Kidney epithelial cell (primary cell): ENCODE data around the gene PLA2G4F. TPM values are rescaled to one million over a fixed set of nuclear protein-coding genes. Genes with fewer than 3 reads are reported as not detected.
"Not testable (repeated sequence)": the region's sequence is repeated elsewhere in the genome, so short reads cannot be mapped to it uniquely, and the experiment has no call there.

Experiments used
- DNase-seq: peaks from one replicate; pipeline ENCODE4 v3.0.0-alpha.2; 2010; ENCODE audit warnings: low read depth
- H3K27me3 ChIP-seq: 2 replicates; pipeline ENCODE4 v1.6.0; 2011; ENCODE audit warnings: low read length; ENCODE audit not compliant: control insufficient read depth, insufficient read depth
- H3K36me3 ChIP-seq: 2 replicates; pipeline ENCODE4 v1.5.1; 2011; ENCODE audit warnings: low read length; ENCODE audit not compliant: control insufficient read depth, insufficient read depth
- H3K4me3 ChIP-seq: 2 replicates; pipeline ENCODE4 v1.5.1; 2011; ENCODE audit warnings: low read depth, mild to moderate bottlenecking, control low read depth, low read length
- total RNA-seq: library from RNA; depleted of rRNA; stranded (reverse); fragments of >200 nt; gene quantifications from 2 replicates; pipeline ENCODE4 v1.2.3, GENCODE V29; 2015
- TF ChIP-seq, protein P1 (sequence below): IDR thresholded peaks from 2 replicates; pipeline ENCODE4 v1.5.1; 2011; ENCODE audit warnings: mild to moderate bottlenecking, moderate library complexity, low read length, control low read depth, inconsistent platforms; ENCODE audit not compliant: insufficient read depth, poor library complexity, severe bottlenecking

Gene PLA2G4F
- total RNA-seq, 1 donor from 2014 or later: 0.84 TPM

DNA sequence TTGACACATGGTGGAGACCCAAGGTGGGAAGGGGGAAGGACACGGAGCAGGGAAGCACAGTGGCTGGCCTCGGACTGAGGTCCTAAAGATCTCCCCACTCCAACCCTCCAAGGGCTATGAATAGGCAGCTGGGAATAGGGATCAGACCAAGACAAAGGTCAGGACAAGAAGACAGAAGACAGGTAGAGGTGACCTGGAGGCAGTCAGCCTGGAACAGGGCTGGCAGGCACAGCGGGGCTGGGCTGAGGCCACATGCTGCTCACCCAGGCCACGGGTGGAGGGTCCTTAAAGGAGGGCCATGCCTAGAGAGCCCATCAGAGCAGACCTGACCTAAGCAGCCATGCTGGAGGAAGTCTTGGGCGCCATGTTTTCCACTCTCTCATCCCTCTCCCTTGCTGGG lies 59.4 kb downstream of the PLA2G4F start:
- H3K27me3 ChIP-seq: no peaks in the 10 kb centered on the region
- H3K4me3 ChIP-seq: no peak overlapping the region
- no peaks in the 10 kb centered on the region for H3K36me3 ChIP-seq
- TF ChIP-seq, protein P1, sequence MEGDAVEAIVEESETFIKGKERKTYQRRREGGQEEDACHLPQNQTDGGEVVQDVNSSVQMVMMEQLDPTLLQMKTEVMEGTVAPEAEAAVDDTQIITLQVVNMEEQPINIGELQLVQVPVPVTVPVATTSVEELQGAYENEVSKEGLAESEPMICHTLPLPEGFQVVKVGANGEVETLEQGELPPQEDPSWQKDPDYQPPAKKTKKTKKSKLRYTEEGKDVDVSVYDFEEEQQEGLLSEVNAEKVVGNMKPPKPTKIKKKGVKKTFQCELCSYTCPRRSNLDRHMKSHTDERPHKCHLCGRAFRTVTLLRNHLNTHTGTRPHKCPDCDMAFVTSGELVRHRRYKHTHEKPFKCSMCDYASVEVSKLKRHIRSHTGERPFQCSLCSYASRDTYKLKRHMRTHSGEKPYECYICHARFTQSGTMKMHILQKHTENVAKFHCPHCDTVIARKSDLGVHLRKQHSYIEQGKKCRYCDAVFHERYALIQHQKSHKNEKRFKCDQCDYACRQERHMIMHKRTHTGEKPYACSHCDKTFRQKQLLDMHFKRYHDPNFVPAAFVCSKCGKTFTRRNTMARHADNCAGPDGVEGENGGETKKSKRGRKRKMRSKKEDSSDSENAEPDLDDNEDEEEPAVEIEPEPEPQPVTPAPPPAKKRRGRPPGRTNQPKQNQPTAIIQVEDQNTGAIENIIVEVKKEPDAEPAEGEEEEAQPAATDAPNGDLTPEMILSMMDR: no peak
- DNase-seq: no peak

DNA sequence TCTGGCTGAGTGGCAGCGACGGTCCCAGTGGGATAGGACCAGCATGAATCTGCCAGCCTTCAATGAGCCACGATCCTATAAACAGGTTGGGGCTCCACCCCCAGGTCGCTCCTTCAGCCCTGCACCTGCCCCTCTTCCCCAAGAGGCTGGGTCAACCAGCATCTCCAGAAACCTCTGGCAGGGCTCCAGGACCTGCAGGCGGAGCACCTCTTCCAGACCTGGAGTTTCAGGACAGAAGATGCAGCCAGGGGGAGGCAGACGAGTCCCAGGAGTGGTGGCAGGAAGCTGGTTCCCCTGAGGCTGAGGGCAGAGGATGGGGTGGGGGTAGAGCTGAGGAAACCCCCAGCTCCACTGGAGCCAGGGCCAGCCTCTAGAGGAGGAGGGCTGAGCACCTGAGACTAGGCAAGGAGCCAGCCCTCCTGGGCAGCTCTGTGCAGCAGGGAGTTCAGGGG lies 61.9 kb downstream of the PLA2G4F start, which contains the start of gene PLA2G4D:
Gene PLA2G4D, minus strand, starts transcription at position 51 of the 452 bp plus-strand sequence. CDS start 103 bp downstream, outside the sequence.
- Histone ChIP-seq H3K4me3 (no peak within 1 kb of the TSS), H3K36me3 (no peaks in the 10 kb centered on the region), H3K27me3 (peaks cover 3% of the 10 kb centered on the region)
- TF ChIP-seq, protein P1: no peak
- DNase-seq: no peak

DNA sequence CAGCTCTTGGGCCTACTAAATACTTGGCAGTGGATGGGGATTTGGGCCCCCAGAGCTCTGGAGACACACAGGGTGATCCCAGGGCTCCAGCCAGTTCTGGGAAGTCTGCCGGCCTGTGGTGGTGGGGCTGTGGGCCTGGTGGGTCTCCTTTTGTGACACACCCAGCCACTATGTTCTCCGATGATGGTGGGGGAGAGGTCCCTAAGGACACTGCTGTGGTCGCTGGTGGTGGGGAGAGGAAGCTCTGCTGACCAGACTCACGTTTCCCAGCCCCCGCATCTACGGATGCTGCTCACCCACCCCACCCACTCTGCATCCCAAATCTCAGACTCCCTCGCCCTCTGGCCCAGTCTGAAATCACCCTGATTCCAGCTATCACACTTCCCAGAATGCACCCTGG lies 62.5 kb downstream of the PLA2G4F start:
- peaks cover 4% of the 10 kb centered on the region for H3K27me3 ChIP-seq
- H3K4me3 ChIP-seq: no peak overlapping the region
- TF ChIP-seq, protein P1: no peak
- no peaks in the 10 kb centered on the region for H3K36me3 ChIP-seq
- DNase-seq: no peak

DNA sequence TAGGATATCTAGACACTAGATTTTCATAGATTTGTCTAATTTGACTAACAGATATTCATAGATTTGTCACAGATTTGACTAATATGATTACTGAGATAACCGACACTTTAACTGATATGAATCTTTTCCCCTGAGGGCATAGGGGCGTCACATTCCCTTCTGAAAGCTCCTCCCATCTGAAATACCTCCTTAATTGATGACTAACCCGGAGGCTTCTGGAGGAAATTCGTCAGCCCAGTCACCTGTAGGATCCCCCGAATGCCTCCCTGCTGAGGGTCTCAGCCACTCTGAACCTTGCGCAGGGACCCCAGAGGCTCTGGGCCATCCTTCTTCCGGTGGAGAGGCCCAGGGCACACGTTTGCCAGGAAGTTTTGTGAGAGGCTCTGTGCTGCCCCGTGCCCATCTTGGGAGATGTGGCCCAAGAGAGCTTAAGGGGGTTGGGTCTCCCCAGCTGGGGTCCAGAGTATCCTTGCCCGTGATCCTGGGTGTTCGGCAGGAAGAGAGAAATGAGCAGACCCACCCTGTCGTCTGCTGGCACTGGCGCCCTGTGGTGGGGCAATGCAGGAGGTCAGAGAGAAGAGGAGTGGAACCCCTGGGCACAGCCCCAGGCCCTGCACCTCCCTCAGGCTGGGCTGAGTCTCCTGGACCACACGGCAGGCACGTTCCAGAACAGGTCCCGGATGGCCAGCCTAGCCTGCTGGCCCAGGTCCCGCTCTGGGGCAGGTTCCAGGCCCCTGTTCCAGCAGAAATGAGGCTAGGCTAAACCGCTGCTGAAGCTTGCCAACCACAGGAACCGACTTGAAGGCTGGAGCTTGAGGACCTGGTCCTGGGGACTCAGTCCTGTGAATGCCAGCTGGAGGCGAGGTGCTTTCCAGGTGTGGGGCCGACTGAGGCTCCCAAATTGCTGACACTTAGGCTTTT lies 63.8 kb downstream of the PLA2G4F start:
- Histone ChIP-seq H3K4me3 (no peak overlapping the region), H3K27me3 (peaks cover 6% of the 10 kb centered on the region), H3K36me3 (no peaks in the 10 kb centered on the region)
- TF ChIP-seq, protein P1: no peak
- DNase-seq: no peak

DNA sequence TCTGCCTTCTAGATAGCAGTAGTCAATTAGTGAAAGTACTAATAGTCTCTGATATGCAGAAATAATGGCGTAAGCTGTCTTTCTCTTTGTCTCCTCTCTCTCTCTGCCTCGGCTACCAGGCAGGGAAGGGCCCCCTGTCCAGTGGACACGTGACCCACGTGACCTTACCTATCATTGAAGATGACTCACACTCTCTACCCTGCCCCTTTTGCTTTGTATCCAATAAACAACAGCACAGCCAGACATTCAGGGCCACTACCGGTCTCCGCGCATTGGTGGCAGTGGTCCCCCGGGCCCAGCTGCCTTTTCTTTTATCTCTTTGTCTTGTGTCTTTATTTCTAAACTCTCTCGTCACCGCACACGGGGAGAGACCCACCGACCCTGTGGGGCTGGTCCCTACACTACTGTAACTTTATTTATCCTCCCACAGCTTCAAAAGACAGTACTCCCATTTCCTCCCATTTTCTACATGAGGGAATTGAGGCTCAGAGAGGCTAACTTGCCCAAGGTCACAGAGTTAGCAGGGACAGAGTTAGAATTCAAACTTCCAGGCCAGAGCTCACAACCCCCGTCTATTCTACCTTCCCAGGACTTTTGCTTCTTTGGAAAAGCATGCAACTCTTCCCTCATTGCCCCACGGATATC lies 64.6 kb downstream of the PLA2G4F start:
- not testable (repeated sequence) for DNase-seq, H3K36me3 ChIP-seq, H3K27me3 ChIP-seq, H3K4me3 ChIP-seq

DNA sequence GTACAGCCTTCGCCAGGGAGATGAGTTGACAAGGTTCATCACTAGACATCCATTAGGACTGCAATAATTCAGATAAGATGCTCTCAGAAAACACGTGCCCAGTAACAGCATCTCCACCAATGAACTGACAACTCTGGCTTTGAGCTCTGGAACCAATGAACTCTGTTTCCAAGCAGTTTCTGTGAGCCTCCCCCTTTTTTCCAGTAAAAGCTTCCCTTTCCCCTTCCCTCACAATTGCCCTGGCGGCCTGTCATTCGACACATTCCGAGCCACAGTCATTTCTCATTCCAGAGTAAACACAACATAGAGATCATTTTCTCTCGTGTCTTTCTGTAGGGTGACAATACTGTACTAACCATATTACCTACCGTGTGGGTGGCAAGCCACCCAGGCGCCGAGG lies 65.7 kb downstream of the PLA2G4F start:
- TF ChIP-seq, protein P1: no peak
- no peaks in the 10 kb centered on the region for H3K36me3 ChIP-seq
- peaks cover 6% of the 10 kb centered on the region for H3K27me3 ChIP-seq
- no peak for DNase-seq
- H3K4me3 ChIP-seq: no peak overlapping the region
